Right cardiac atrium (tissue), 5 donors: ENCODE results near the gene TCERG1L. TPM values are rescaled to one million over a fixed set of nuclear protein-coding genes. Genes with fewer than 3 reads are reported as not detected.
"Not testable (repeated sequence)": the region's sequence is repeated elsewhere in the genome, so short reads cannot be mapped to it uniquely, and the experiment has no call there.

Experiments used
- ATAC-seq, 2 donors: fragments of 200-7000 bp; cut with Tn5 transposase; one replicate each; pipeline versions ENCODE4 v1.8.0 to v1.9.1; 2020; ENCODE audit warnings: moderate library complexity in 2 of 2, mild to moderate bottlenecking in 1 of 2
- DNase-seq, 3 donors: peaks; one replicate each; pipeline ENCODE4 v3.0.0-alpha.2; 2020
- H3K27ac ChIP-seq: one replicate; pipeline ENCODE4 v1.5.1; 2013; ENCODE audit warnings: mild to moderate bottlenecking, low read length, control low read depth, moderate library complexity
- H3K27me3 ChIP-seq: one replicate; pipeline ENCODE4 v1.6.1; 2013; ENCODE audit not compliant: control insufficient read depth, insufficient read depth
- H3K4me1 ChIP-seq: one replicate; pipeline ENCODE4 v1.6.1; 2013; ENCODE audit warnings: low read length; ENCODE audit not compliant: control insufficient read depth, insufficient read depth
- H3K4me3 ChIP-seq: one replicate; pipeline ENCODE4 v1.5.1; 2013; ENCODE audit warnings: low read length, control low read depth
- H3K9me3 ChIP-seq: one replicate; pipeline ENCODE4 v1.6.1; 2013; ENCODE audit warnings: low read length; ENCODE audit not compliant: control insufficient read depth
- WGBS: extraction: QIAGEN DNeasy Blood & Tissue Kit; methylation state at CpG from one replicate; pipeline ENCODE4 v1.1.7; 2013; 5-methylcytosine and 5-hydroxymethylcytosine counted together
- intact Hi-C, 4 donors: fragments of 100-400 bp; cut with DNase I; formaldehyde crosslinking; loops; one replicate each; pipeline versions ENCODE4 v1.11.0 to v1.14.0; 2022 to 2023
- polyA plus RNA-seq: library from polyadenylated mRNA; stranded (reverse); fragments of 200-250 nt; gene quantifications from one replicate; pipeline ENCODE4 v1.2.3, GENCODE V29; 2013
- total RNA-seq, 4 donors: library from RNA; stranded (reverse); fragmentation: NEBNext Ultra II Directional; extraction: Animal tissue kit (Norgen Biotek cat#: 25700); gene quantifications; one replicate each; pipeline ENCODE4 v1.2.1, GENCODE V29; 2021
- donor health status: healthy with polysubstance abuse.
- donor health status: DM: no; HTN: yes; CAD: no.
- donor health status: DM: no; HTN: no; CAD: no.
- donor health status: DM: no; HTN: yes; CAD: no; lungs with severe emphysema.
- donor health status: DM: yes; HTN: yes; CAD: no.

TCERG1L gene
- total and polyA plus RNA-seq, 5 donors, result not detected

DNA sequence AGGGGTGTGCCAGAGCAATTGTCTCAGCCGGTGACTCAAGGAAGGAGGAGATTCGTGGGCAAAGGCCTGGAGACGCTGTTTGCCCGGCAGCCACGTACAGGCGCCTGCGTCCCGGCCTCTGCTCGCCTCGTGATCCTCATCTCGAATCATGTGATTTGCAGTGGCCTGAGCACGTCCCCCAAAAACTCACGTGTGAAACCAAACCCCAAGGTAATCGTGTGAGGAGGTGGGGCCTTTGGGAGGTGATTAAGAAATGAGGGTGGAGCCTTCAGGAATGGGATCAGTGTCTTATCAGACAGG lies 226.8 kb downstream of the TCERG1L start:
- WGBS, result 83% methylated on average over 14 of the region's 14 CpGs
- intact Hi-C loops, result loop anchor here in 1 of 4 donors (10.0 kb wide), 1 partner anchor 60 kb away; no protein-coding TSS in a partner anchor
- Histone ChIP-seq H3K27me3 (no peaks in the 10 kb centered on the region), H3K27ac (no peak overlapping the region), H3K4me1 (no peaks in the 10 kb centered on the region), H3K9me3 (no peaks in the 10 kb centered on the region), H3K4me3 (no peak overlapping the region)
- no peak for ATAC-seq
- no peak for DNase-seq

- Histone ChIP-seq H3K27ac (no peak overlapping the region), H3K27me3 (no peaks in the 10 kb centered on the region), H3K4me1 (no peaks in the 10 kb centered on the region), H3K4me3 (no peak overlapping the region), H3K9me3 (no peaks in the 10 kb centered on the region)
- no peak for ATAC-seq
- WGBS, result 65% methylated on average over 32 of the region's 32 CpGs
- DNase-seq, result no peak
- intact Hi-C loops, result loop anchor here in 1 of 4 donors (10.0 kb wide), 1 partner anchor 59 kb away; no protein-coding TSS in a partner anchor
Observed at GRCh38 chr10:131083915-131084790, 227.4 kb downstream of the TCERG1L start.

GRCh38 chr10:131082991-131083481 lies 228.5 kb downstream of the TCERG1L start:
- ATAC-seq, result no peak
- intact Hi-C loops, result loop anchor here in 1 of 4 donors (10.0 kb wide), 1 partner anchor 58 kb away; no protein-coding TSS in a partner anchor
- Histone ChIP-seq H3K27me3 (no peaks in the 10 kb centered on the region), H3K4me1 (no peaks in the 10 kb centered on the region), H3K27ac (no peak overlapping the region), H3K4me3 (no peak overlapping the region), H3K9me3 (no peaks in the 10 kb centered on the region)
- 67% methylated on average over 16 of the region's 16 CpGs for WGBS
- DNase-seq, result no peak

DNA sequence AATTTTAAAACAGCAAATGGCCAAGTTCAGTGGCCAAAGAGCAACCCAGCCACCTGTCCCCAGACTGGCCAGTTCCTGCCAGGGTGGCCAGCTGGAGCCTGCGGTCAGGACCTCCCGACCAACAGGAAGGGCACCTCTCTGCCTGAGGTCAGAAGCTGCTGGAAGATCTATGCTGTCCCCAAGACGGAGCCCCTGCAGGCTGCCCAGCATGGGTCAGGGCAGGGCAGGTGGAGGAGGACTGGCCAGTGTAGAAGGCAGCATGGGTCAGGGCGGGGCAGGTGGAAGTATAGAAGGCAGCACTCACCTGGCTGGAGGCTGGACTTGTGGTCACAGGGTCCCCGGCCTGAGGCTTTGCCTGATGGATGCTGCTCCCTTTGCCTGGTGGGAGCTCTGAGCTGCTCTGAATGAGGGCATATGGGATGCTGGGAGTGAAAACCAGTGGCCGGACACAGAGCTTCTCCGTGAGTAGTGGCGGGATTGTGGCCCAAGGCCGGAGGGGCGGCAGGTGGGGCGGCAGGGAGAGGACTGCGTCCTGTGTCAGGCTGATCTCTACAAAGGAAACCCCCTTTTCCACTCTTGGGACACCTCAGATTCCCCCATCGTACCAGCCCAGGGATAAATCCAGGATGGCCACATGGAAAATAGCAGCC lies 229.2 kb downstream of the TCERG1L start:
- Histone ChIP-seq H3K9me3 (no peaks in the 10 kb centered on the region), H3K4me1 (no peaks in the 10 kb centered on the region), H3K4me3 (no peak overlapping the region), H3K27me3 (no peaks in the 10 kb centered on the region), H3K27ac (no peak overlapping the region)
- no peak for ATAC-seq
- WGBS, result 90% methylated on average over 13 of the region's 13 CpGs
- DNase-seq, result no peak
- intact Hi-C loops, result loop anchor here in 1 of 4 donors (10.0 kb wide), 1 partner anchor 58 kb away; no protein-coding TSS in a partner anchor

- intact Hi-C loops, result loop anchor here in 1 of 4 donors (10.0 kb wide), 1 partner anchor 57 kb away; no protein-coding TSS in a partner anchor
- H3K27me3 ChIP-seq, result no peaks in the 10 kb centered on the region
- no peaks in the 10 kb centered on the region for H3K4me1 ChIP-seq
- ATAC-seq (no peak), DNase-seq (no peak)
- no peaks in the 10 kb centered on the region for H3K9me3 ChIP-seq
- no peak overlapping the region for H3K4me3 ChIP-seq
- H3K27ac ChIP-seq, result no peak overlapping the region
- WGBS, result 81% methylated on average over 6 of the region's 6 CpGs
Observed at GRCh38 chr10:131081786-131082185, 229.7 kb downstream of the TCERG1L start.

- intact Hi-C loops, result loop anchor here in 1 of 4 donors (10.0 kb wide), 1 partner anchor 57 kb away; no protein-coding TSS in a partner anchor
- Histone ChIP-seq H3K4me1 (no peaks in the 10 kb centered on the region), H3K27ac (no peak overlapping the region), H3K4me3 (no peak overlapping the region), H3K9me3 (no peaks in the 10 kb centered on the region), H3K27me3 (no peaks in the 10 kb centered on the region)
- no peak for ATAC-seq
- WGBS, result 41% methylated on average over 6 of the region's 6 CpGs
- no peak for DNase-seq
Observed at GRCh38 chr10:131081376-131081775, 230.1 kb downstream of the TCERG1L start.

DNA sequence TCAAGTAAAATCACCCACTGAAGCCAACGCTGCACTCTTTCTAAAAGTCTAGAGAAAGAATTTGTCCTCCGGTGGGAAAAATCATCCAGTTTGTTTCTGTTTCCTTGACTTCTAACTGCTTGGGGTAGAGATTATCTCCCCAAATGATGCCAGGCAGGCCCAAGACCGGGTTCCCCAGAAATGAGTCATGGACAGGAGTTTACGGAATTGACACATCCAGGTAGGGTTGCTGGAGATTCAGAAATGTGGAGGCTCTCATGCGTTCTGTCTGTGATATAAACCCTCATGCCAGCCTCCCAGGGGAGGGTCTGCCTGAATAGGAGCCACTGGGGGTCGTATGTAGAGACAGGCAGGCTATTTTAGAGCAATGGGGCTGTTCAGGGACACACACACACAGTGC lies 230.9 kb downstream of the TCERG1L start:
- Histone ChIP-seq H3K4me3 (no peak overlapping the region), H3K27ac (no peak overlapping the region), H3K27me3 (no peaks in the 10 kb centered on the region), H3K4me1 (no peaks in the 10 kb centered on the region), H3K9me3 (no peaks in the 10 kb centered on the region)
- no peak for DNase-seq
- WGBS, result 79% methylated on average over 6 of the region's 6 CpGs
- ATAC-seq, result no peak
- intact Hi-C loops, result loop anchor here in 1 of 4 donors (10.0 kb wide), 1 partner anchor 56 kb away; no protein-coding TSS in a partner anchor

GRCh38 chr10:131079314-131079713 lies 232.2 kb downstream of the TCERG1L start:
- WGBS, result 91% methylated on average over 8 of the region's 8 CpGs

DNA sequence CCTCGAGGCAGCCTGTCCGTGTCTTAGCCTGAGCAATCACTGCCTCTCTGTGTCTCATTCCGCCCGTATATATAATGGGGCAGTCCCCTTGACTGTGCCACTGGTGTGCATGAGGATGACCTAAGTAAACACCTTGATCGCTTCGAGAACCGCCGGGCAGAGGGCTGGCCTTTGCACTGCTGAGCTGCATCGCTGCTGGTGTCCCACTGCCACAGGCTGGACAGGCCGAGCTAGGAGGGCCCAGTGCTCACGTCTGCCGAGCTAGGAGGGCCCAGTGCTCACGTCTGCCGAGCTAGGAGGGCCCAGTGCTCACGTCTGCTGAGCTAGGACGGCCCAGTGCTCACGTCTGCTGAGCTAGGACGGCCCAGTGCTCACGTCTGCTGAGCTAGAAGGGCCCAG lies 232.6 kb downstream of the TCERG1L start:
- H3K4me1 ChIP-seq, DNase-seq, H3K4me3 ChIP-seq, H3K27ac ChIP-seq, H3K27me3 ChIP-seq, H3K9me3 ChIP-seq, intact Hi-C loops, ATAC-seq: not testable (repeated sequence)
- WGBS, result 90% methylated on average over 19 of the region's 19 CpGs

More at GRCh38 chr10:131079314-131079713, 232.2 kb downstream of the TCERG1L start:
- intact Hi-C loops, result no loop called here
- no peak for DNase-seq
- Histone ChIP-seq H3K27ac (no peak overlapping the region), H3K9me3 (no peaks in the 10 kb centered on the region), H3K27me3 (no peaks in the 10 kb centered on the region), H3K4me3 (no peak overlapping the region), H3K4me1 (no peaks in the 10 kb centered on the region)
- ATAC-seq, result no peak

GRCh38 chr10:131078131-131078881 lies 233.2 kb downstream of the TCERG1L start:
- intact Hi-C loops, result no loop called here
- H3K27ac ChIP-seq, result no peak overlapping the region
- WGBS, result 86% methylated on average over 18 of the region's 18 CpGs
- ATAC-seq, result no peak
- H3K4me1 ChIP-seq, result no peaks in the 10 kb centered on the region
- no peak for DNase-seq
- H3K4me3 ChIP-seq, result no peak overlapping the region
- H3K27me3 ChIP-seq, result no peaks in the 10 kb centered on the region
- no peaks in the 10 kb centered on the region for H3K9me3 ChIP-seq
